Testis (tissue), 3 donors: ENCODE data around the gene CD300C. TPM values are rescaled to one million over a fixed set of nuclear protein-coding genes. Genes with fewer than 3 reads are reported as not detected.
"Not testable (repeated sequence)": the region's sequence is repeated elsewhere in the genome, so short reads cannot be mapped to it uniquely, and the experiment has no call there.

Source experiments
- DNase-seq: peaks from one replicate; pipeline ENCODE4 v3.0.0-alpha.2; 2019
- H3K27ac ChIP-seq, 2 donors: fragments of 200-600 bp; sonication (generic); one replicate each; pipeline ENCODE4 v1.5.1; 2019
- H3K27me3 ChIP-seq: fragments of 200-600 bp; sonication (generic); one replicate; pipeline ENCODE4 v1.5.1; 2019
- H3K36me3 ChIP-seq: fragments of 200-600 bp; sonication (generic); one replicate; pipeline ENCODE4 v1.5.1; 2017; ENCODE audit warnings: low read depth; ENCODE audit errors: missing control alignments
- H3K4me1 ChIP-seq: fragments of 200-600 bp; sonication (generic); one replicate; pipeline ENCODE4 v1.5.1; 2019
- H3K4me3 ChIP-seq, 2 donors: fragments of 200-600 bp; sonication (generic); one replicate each; pipeline ENCODE4 v1.5.1; 2017 to 2019
- H3K9me3 ChIP-seq: fragments of 200-600 bp; sonication (generic); one replicate; pipeline ENCODE4 v1.5.1; 2017
- POLR2A ChIP-seq: fragments of 450-650 bp; IDR thresholded peaks from one replicate; pipeline ENCODE4 v1.6.1; 2017; ENCODE audit warnings: antibody characterized with exemption, mild to moderate bottlenecking, moderate library complexity
- WGBS, 2 donors: methylation state at CpG; one replicate each; pipeline ENCODE4 v1.1.5; 2018; 5-methylcytosine and 5-hydroxymethylcytosine counted together
- intact Hi-C: fragments of 100-400 bp; cut with DNase I; formaldehyde crosslinking; loops from one replicate; pipeline ENCODE4 v1.15.1; 2023; ENCODE audit warnings: low total_unique reads
- polyA plus RNA-seq: library from polyadenylated mRNA; stranded (reverse); fragments of 350-450 nt; fragmentation: Illumina TruSeq; extraction: RNeasy Lipid Tissue Mini Kit (QIAGEN cat#74804); gene quantifications from one replicate; pipeline ENCODE4 v1.2.3, GENCODE V29; 2014; ENCODE audit warnings: low read depth, low replicate concordance; ENCODE audit not compliant: insufficient read depth
- total RNA-seq, 2 donors: library from RNA; depleted of rRNA; stranded (reverse); fragments of >200 nt; gene quantifications; one replicate each; pipeline ENCODE4 v1.2.3, GENCODE V29; 2016
- TF ChIP-seq, protein P1 (sequence below), 3 experiments: fragments of 450-650 bp in 2 of 3; fragments of 200-600 bp in 1 of 3; sonication (generic) in 1 of 3; IDR thresholded peaks; one replicate each; pipeline ENCODE4 v1.5.1; 2016 to 2019; ENCODE audit warnings: antibody characterized with exemption in 3 of 3, mild to moderate bottlenecking in 2 of 3, moderate library complexity in 1 of 3

The CD300C gene
- total and polyA plus RNA-seq, 3 donors from 2014 or later, result 0.34 to 0.81 (median 0.39) TPM

DNA sequence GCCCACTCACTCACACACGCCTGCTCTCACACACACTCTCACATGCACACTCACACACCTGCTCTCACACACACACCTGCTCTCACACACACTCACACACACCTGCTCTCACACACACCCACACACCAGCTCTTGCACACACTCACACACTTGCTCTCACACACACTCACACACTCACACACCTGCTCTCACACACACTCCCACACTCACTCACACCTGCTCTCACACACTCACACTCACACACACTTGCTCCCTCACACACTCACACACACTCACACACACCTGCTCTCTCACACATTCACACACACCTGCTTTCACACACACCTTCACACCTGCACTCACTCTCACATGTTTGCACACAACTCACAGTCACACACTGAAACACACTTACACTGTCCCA is 17.4 kb upstream of the CD300C start:
- DNase-seq, result no peak
- WGBS, 2 donors, result 74 to 91% methylated on average over 1 of the region's 1 CpG
- intact Hi-C loops, result no loop called here
- H3K36me3 ChIP-seq, result no peaks in the 10 kb centered on the region
- H3K4me1 ChIP-seq, result no peaks in the 10 kb centered on the region
- H3K9me3 ChIP-seq, result no peaks in the 10 kb centered on the region
- no peaks in the 10 kb centered on the region for H3K27me3 ChIP-seq
- H3K27ac ChIP-seq, result no peak overlapping the region
- H3K4me3 ChIP-seq, result no peak overlapping the region
- TF ChIP-seq, protein P1, sequence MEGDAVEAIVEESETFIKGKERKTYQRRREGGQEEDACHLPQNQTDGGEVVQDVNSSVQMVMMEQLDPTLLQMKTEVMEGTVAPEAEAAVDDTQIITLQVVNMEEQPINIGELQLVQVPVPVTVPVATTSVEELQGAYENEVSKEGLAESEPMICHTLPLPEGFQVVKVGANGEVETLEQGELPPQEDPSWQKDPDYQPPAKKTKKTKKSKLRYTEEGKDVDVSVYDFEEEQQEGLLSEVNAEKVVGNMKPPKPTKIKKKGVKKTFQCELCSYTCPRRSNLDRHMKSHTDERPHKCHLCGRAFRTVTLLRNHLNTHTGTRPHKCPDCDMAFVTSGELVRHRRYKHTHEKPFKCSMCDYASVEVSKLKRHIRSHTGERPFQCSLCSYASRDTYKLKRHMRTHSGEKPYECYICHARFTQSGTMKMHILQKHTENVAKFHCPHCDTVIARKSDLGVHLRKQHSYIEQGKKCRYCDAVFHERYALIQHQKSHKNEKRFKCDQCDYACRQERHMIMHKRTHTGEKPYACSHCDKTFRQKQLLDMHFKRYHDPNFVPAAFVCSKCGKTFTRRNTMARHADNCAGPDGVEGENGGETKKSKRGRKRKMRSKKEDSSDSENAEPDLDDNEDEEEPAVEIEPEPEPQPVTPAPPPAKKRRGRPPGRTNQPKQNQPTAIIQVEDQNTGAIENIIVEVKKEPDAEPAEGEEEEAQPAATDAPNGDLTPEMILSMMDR (IDR thresholded peaks at IDR 0.05), result no peak
- TF ChIP-seq POLR2A, result no peak

- H3K27me3 ChIP-seq, result no peaks in the 10 kb centered on the region
- TF ChIP-seq, protein P1 (IDR thresholded peaks at IDR 0.05), result no peak
- TF ChIP-seq POLR2A, result no peak
- 80 to 82% methylated on average over 3 of the region's 3 CpGs for WGBS, 2 donors
- no peak overlapping the region for H3K27ac ChIP-seq
- no peaks in the 10 kb centered on the region for H3K4me1 ChIP-seq
- no peak overlapping the region for H3K4me3 ChIP-seq
- intact Hi-C loops, result no loop called here
- no peak for DNase-seq
- H3K36me3 ChIP-seq, result no peaks in the 10 kb centered on the region
- H3K9me3 ChIP-seq, result no peaks in the 10 kb centered on the region
These were observed 15.7 kb upstream of the CD300C start for GRCh38 chr17:74561586-74561985.

- Histone ChIP-seq H3K4me1 (no peaks in the 10 kb centered on the region), H3K27ac (no peak overlapping the region), H3K4me3 (no peak overlapping the region), H3K36me3 (no peaks in the 10 kb centered on the region), H3K9me3 (no peaks in the 10 kb centered on the region), H3K27me3 (no peaks in the 10 kb centered on the region)
- DNase-seq, result no peak
- TF ChIP-seq POLR2A, result no peak
- TF ChIP-seq, protein P1 (IDR thresholded peaks at IDR 0.05), result no peak
- WGBS, 2 donors, result 80 to 85% methylated on average over 6 of the region's 6 CpGs
- intact Hi-C loops, result no loop called here
These were observed 13.1 kb upstream of the CD300C start for GRCh38 chr17:74558882-74559519.

GRCh38 chr17:74558402-74558801 is 12.5 kb upstream of the CD300C start:
- H3K9me3 ChIP-seq, H3K27me3 ChIP-seq, H3K4me1 ChIP-seq, H3K36me3 ChIP-seq, H3K4me3 ChIP-seq, intact Hi-C loops, H3K27ac ChIP-seq, DNase-seq: not testable (repeated sequence)
- WGBS, 2 donors, result 71 to 80% methylated on average over 4 of the region's 4 CpGs

DNA sequence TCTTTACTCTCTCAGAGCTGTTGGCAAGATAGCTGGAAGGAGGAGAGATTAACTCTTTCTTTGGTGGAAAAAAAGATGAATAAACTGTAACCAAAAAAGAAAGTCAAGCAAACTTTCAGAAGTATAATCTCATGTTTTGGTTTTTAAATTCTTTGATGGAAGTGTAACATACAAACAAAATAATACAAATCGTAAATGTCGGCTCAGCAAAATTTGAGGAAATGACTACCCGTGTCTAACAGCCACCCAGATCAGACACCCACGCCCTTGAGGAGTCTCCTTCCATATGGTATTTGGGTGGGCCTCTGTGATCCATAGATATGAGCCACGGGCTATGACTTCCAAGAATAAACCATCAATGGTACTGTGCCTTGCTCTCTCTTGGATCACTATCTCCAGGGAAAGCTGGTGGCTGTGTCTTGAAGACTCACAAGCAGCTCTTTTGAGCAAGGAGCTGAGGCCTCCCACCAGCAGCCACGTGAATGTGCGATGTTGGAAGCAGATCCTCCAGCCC is 9.6 kb upstream of the CD300C start:
- no peaks in the 10 kb centered on the region for H3K27me3 ChIP-seq

More for the DNA sequence above, 9.6 kb upstream of the CD300C start:
- intact Hi-C loops, result no loop called here
- WGBS, 2 donors, result 79 to 80% methylated on average over 5 to 7 of the region's 7 CpGs
- H3K9me3 ChIP-seq, result no peaks in the 10 kb centered on the region
- TF ChIP-seq, protein P1 (IDR thresholded peaks at IDR 0.05), result no peak
- no peak for TF ChIP-seq POLR2A
- H3K4me3 ChIP-seq, result no peak overlapping the region
- DNase-seq, result no peak
- no peaks in the 10 kb centered on the region for H3K36me3 ChIP-seq
- H3K4me1 ChIP-seq, result no peaks in the 10 kb centered on the region
- H3K27ac ChIP-seq, result no peak overlapping the region
